ENCODE results near the gene FAM107B. TPM values are rescaled to one million over a fixed set of nuclear protein-coding genes. Genes with fewer than 3 reads are reported as not detected.

The FAM107B gene
- total RNA-seq, 1 experiment from 2014 or later, result 41.6 TPM

GRCh38 chr10:14652067-14652466 lies 122.6 kb downstream of the FAM107B start:
- H3K9ac ChIP-seq (ENCODE audit: low read length), result no peak overlapping the region
- ATAC-seq (no peak), DNase-seq (ENCODE audit: low read depth, low spot score) (no peak)
- H3K36me3 ChIP-seq (ENCODE audit: control insufficient read depth in 1 of 2, insufficient read depth in 2 of 2, low read length in 2 of 2), result no peaks in the 10 kb centered on the region
- BruUV-seq (replicated peaks), result no TSS peak
- H3K9me2 ChIP-seq (ENCODE audit: insufficient read depth), result no peaks in the 10 kb centered on the region
- H3K4me1 ChIP-seq (ENCODE audit: control insufficient read depth in 1 of 2, insufficient read depth in 2 of 2, low read length in 2 of 2), result peaks cover 4 to 8% of the 10 kb centered on the region in 2 experiments; a peak in 2 of 4 replicates
- no peaks in the 10 kb centered on the region for H3K79me2 ChIP-seq (ENCODE audit: insufficient read depth, low read length)
- ChIA-PET RAD21 (ENCODE audit: low non-redundant PET in 1 of 2, low total read pairs in 2 of 2, uncharacterized antibody in 2 of 2, unreplicated experiment in 2 of 2) (no interaction called here), POLR2A (no interaction called here), CTCF (no interaction called here)
- no peak overlapping the region for H3K4me2 ChIP-seq (ENCODE audit: low read length)
- intact Hi-C loops (cut with micrococcal nuclease), result no loop called here
- H2AFZ ChIP-seq (ENCODE audit: low read depth, low read length, poor library complexity, severe bottlenecking), result no peak overlapping the region
- TF ChIP-seq ZFX (IDR thresholded peaks at IDR 0.05) (no peak), ELF1 (IDR thresholded peaks at IDR 0.05; ENCODE audit: borderline replicate concordance, low read depth) (no peak), YY1 (IDR thresholded peaks at IDR 0.05; ENCODE audit: extremely low read depth, insufficient replicate concordance, low read depth, low read length) (no peak), EZH2 (IDR thresholded peaks at IDR 0.05) (no peak), EGR1 (IDR thresholded peaks at IDR 0.05; ENCODE audit: low read depth) (no peak), SRF (IDR thresholded peaks at IDR 0.05; ENCODE audit: low read depth) (no peak), CTCF (IDR thresholded peaks at IDR 0.05 in 2 of 3, conservative IDR thresholded peaks at IDR 0.05 in 1 of 3; ENCODE audit: borderline replicate concordance in 1 of 3, insufficient read depth in 1 of 3, low read depth in 2 of 3, low read length in 2 of 3) (no peak), TCF7L2 (IDR thresholded peaks at IDR 0.05; ENCODE audit: borderline replicate concordance, extremely low read depth, insufficient read depth, insufficient read length) (no peak)
- H3K27ac ChIP-seq (ENCODE audit: low read depth, low read length), result no peak overlapping the region
- H3K9me3 ChIP-seq (ENCODE audit: control insufficient read depth in 1 of 2, insufficient read depth in 1 of 2, low read depth in 1 of 2, low read length in 2 of 2), result no peaks in the 10 kb centered on the region
- no peak overlapping the region for H3K4me3 ChIP-seq (replicated peaks in 1 of 2; ENCODE audit: low read depth in 1 of 2, low read length in 2 of 2)
- H4K20me1 ChIP-seq (ENCODE audit: insufficient read depth), result no peaks in the 10 kb centered on the region
- no peaks in the 10 kb centered on the region for H3K27me3 ChIP-seq (ENCODE audit: insufficient read depth, low read length)

GRCh38 chr10:14649739-14650138 lies 125.0 kb downstream of the FAM107B start:
- H3K4me1 ChIP-seq (ENCODE audit: control insufficient read depth in 1 of 2, insufficient read depth in 2 of 2, low read length in 2 of 2), result peaks cover 4 to 8% of the 10 kb centered on the region in 2 experiments; a peak in 2 of 4 replicates
- no peaks in the 10 kb centered on the region for H3K79me2 ChIP-seq (ENCODE audit: insufficient read depth, low read length)
- ChIA-PET POLR2A (no interaction called here), CTCF (no interaction called here), RAD21 (ENCODE audit: low non-redundant PET in 1 of 2, low total read pairs in 2 of 2, uncharacterized antibody in 2 of 2, unreplicated experiment in 2 of 2) (no interaction called here)
- no peak for TF ChIP-seq POLR2A (IDR thresholded peaks at IDR 0.05; ENCODE audit: borderline replicate concordance, extremely low read depth, insufficient read depth, insufficient read length)
- no peak for TF ChIP-seq SRF (IDR thresholded peaks at IDR 0.05; ENCODE audit: low read depth)
- TF ChIP-seq YY1 (IDR thresholded peaks at IDR 0.05; ENCODE audit: extremely low read depth, insufficient replicate concordance, low read depth, low read length), result no peak
- no peak for TF ChIP-seq EZH2 (IDR thresholded peaks at IDR 0.05)
- no peak for TF ChIP-seq JUND (IDR thresholded peaks at IDR 0.05)
- TF ChIP-seq POLR2AphosphoS5 (IDR thresholded peaks at IDR 0.05; ENCODE audit: low read depth, low read length), result no peak
- TF ChIP-seq ZFX (IDR thresholded peaks at IDR 0.05), result no peak
- H4K20me1 ChIP-seq (ENCODE audit: insufficient read depth), result no peaks in the 10 kb centered on the region
- no peaks in the 10 kb centered on the region for H3K9me3 ChIP-seq (ENCODE audit: control insufficient read depth in 1 of 2, insufficient read depth in 1 of 2, low read depth in 1 of 2, low read length in 2 of 2)
- H3K9ac ChIP-seq (ENCODE audit: low read length), result no peak overlapping the region
- intact Hi-C loops (cut with micrococcal nuclease), result no loop called here
- no peak overlapping the region for H3K27ac ChIP-seq (ENCODE audit: low read depth, low read length)
- DNase-seq (ENCODE audit: low read depth, low spot score) (no peak), ATAC-seq (no peak)
- H3K27me3 ChIP-seq (ENCODE audit: insufficient read depth, low read length), result no peaks in the 10 kb centered on the region
- no peak overlapping the region for H3K4me3 ChIP-seq (replicated peaks in 1 of 2; ENCODE audit: low read depth in 1 of 2, low read length in 2 of 2)
- H2AFZ ChIP-seq (ENCODE audit: low read depth, low read length, poor library complexity, severe bottlenecking), result no peak overlapping the region
- H3K9me2 ChIP-seq (ENCODE audit: insufficient read depth), result no peaks in the 10 kb centered on the region
- no TSS peak for BruUV-seq (replicated peaks)
- H3K36me3 ChIP-seq (ENCODE audit: control insufficient read depth in 1 of 2, insufficient read depth in 2 of 2, low read length in 2 of 2), result no peaks in the 10 kb centered on the region
- H3K4me2 ChIP-seq (ENCODE audit: low read length), result no peak overlapping the region
